Activated B cell treated with CpG ODN at 0.5 μM for 24 hours (primary cell): ENCODE data around the gene SWAP70. TPM values are rescaled to one million over a fixed set of nuclear protein-coding genes. Genes with fewer than 3 reads are reported as not detected.
A peak's percentile ranks its signal among the peaks of the same experiment; 100 is the strongest.

ENCODE experiments used
- ATAC-seq: fragments of 200-7000 bp; cut with Tn5 transposase; one replicate; pipeline ENCODE4 v1.10.0; 2021; ENCODE audit warnings: low read depth, mild to moderate bottlenecking, moderate library complexity
- CTCF ChIA-PET: fragments of 350-600 bp; sonication (Branson Sonifier 250); formaldehyde crosslinking; loops from one replicate; lab custom pipeline; 2021; ENCODE audit warnings: antibody characterized with exemption; lab: Charles Lee
- POLR2A ChIA-PET: fragments of 350-600 bp; sonication (Branson Sonifier 250); formaldehyde crosslinking; loops from one replicate; lab custom pipeline; 2021; ENCODE audit warnings: antibody characterized with exemption; lab: Charles Lee
- DNase-seq: peaks from one replicate; pipeline ENCODE4 v3.0.0; 2022
- H3K27ac Mint-ChIP-seq: one replicate; pipeline ENCODE4 v1.8.0; 2020; ENCODE audit warnings: mixed read lengths
- H3K27me3 Mint-ChIP-seq: one replicate; pipeline ENCODE4 v1.8.0; 2021; ENCODE audit warnings: mixed read lengths
- H3K36me3 Mint-ChIP-seq: one replicate; pipeline ENCODE4 v1.8.0; 2021; ENCODE audit warnings: low read depth, mixed read lengths
- H3K4me1 Mint-ChIP-seq: one replicate; pipeline ENCODE4 v1.8.0; 2021; ENCODE audit warnings: mixed read lengths
- H3K4me3 Mint-ChIP-seq: one replicate; pipeline ENCODE4 v1.8.0; 2020; ENCODE audit warnings: mild to moderate bottlenecking, mixed read lengths
- H3K9me3 Mint-ChIP-seq: one replicate; pipeline ENCODE4 v1.8.0; 2020; ENCODE audit warnings: mixed read lengths
- intact Hi-C: fragments of 100-400 bp; cut with micrococcal nuclease; formaldehyde crosslinking; loops from one replicate; pipeline ENCODE4 v1.15.1; 2024
- total RNA-seq: library from RNA; stranded (reverse); gene quantifications from 2 replicates; pipeline ENCODE4 v1.2.3, GENCODE V29; 2022
- TF ChIP-seq, protein P1 (sequence below): fragments of 200-600 bp; IDR thresholded peaks from one replicate; pipeline ENCODE4 v1.8.0; 2022; ENCODE audit warnings: antibody characterized with exemption, mild to moderate bottlenecking

The SWAP70 gene
- total RNA-seq, 1 donor from 2014 or later = 288 TPM

DNA sequence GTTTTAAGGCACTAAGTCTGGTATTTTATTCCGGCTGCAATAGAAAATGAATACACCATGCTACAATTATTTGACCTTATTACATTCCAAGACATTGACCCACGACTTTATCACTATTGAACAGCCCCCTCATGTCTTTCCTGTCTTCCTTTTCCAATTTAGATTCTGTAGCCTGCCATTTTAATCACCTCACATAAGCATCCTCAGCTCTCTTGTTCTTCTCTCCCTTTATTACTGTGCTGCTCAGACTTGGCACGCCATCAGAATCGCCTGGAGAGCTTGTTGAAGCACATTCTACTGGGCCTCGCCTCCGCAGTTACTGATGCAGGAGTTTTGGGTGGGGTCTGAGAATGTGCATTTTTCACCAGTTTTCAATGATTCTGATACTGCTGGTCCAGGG, 38.7 kb upstream of the SWAP70 start:
- ChIA-PET POLR2A (interaction anchor here (1.4 kb wide), 2 partner anchors 15 to 39 kb away, joined by 3 to 4 read pairs; partner anchors contain the start of gene SWAP70), CTCF (interaction anchor here (2.0 kb wide), 1 partner anchor 123 kb away, joined by 7 read pairs; no protein-coding TSS in a partner anchor)

DNA sequence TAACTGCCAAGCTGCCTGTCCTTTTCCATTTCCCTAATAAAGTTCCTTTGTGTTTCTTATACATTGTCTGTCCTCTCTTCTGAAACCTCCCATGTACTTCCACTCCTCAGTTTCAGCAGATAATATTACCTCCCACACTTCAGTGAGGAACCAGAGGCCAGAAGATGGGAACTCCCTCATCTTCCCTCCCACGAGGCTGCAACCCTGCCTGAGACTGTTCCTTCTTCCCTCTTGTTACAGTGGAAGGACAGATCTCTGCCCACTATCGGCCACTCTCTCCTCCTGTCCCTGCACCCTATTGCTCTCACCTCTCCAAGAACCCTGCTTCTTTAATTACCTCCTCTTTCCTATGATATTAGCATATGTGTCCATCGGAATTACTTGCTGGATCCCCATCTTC, 38.1 kb upstream of the SWAP70 start:
- H3K27me3 Mint-ChIP-seq = no peaks in the 10 kb centered on the region
- TF ChIP-seq, protein P1, sequence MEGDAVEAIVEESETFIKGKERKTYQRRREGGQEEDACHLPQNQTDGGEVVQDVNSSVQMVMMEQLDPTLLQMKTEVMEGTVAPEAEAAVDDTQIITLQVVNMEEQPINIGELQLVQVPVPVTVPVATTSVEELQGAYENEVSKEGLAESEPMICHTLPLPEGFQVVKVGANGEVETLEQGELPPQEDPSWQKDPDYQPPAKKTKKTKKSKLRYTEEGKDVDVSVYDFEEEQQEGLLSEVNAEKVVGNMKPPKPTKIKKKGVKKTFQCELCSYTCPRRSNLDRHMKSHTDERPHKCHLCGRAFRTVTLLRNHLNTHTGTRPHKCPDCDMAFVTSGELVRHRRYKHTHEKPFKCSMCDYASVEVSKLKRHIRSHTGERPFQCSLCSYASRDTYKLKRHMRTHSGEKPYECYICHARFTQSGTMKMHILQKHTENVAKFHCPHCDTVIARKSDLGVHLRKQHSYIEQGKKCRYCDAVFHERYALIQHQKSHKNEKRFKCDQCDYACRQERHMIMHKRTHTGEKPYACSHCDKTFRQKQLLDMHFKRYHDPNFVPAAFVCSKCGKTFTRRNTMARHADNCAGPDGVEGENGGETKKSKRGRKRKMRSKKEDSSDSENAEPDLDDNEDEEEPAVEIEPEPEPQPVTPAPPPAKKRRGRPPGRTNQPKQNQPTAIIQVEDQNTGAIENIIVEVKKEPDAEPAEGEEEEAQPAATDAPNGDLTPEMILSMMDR = no peak
- peak overlapping the region; percentile 42 for H3K27ac Mint-ChIP-seq
- no peaks in the 10 kb centered on the region for H3K36me3 Mint-ChIP-seq
- POLR2A ChIA-PET = interaction anchor here (1.4 kb wide), 1 partner anchor 38 kb away, joined by 3 read pairs; the partner anchor contains the start of gene SWAP70
- intact Hi-C loops = no loop called here
- no peak for DNase-seq
- no peaks in the 10 kb centered on the region for H3K9me3 Mint-ChIP-seq
- ATAC-seq = no peak
- H3K4me1 Mint-ChIP-seq = peaks cover 64% of the 10 kb centered on the region
- CTCF ChIA-PET = interaction anchor here (2.0 kb wide), 1 partner anchor 122 kb away, joined by 7 read pairs; no protein-coding TSS in a partner anchor
- H3K4me3 Mint-ChIP-seq = no peak overlapping the region

More for the DNA sequence above, 38.7 kb upstream of the SWAP70 start:
- ATAC-seq = no peak
- Mint-ChIP-seq H3K4me3 (peak overlapping the region; percentile 24), H3K36me3 (no peaks in the 10 kb centered on the region), H3K27me3 (no peaks in the 10 kb centered on the region), H3K9me3 (no peaks in the 10 kb centered on the region), H3K27ac (no peak overlapping the region), H3K4me1 (peaks cover 66% of the 10 kb centered on the region)
- TF ChIP-seq, protein P1 = no peak
- intact Hi-C loops = no loop called here
- DNase-seq = no peak

DNA sequence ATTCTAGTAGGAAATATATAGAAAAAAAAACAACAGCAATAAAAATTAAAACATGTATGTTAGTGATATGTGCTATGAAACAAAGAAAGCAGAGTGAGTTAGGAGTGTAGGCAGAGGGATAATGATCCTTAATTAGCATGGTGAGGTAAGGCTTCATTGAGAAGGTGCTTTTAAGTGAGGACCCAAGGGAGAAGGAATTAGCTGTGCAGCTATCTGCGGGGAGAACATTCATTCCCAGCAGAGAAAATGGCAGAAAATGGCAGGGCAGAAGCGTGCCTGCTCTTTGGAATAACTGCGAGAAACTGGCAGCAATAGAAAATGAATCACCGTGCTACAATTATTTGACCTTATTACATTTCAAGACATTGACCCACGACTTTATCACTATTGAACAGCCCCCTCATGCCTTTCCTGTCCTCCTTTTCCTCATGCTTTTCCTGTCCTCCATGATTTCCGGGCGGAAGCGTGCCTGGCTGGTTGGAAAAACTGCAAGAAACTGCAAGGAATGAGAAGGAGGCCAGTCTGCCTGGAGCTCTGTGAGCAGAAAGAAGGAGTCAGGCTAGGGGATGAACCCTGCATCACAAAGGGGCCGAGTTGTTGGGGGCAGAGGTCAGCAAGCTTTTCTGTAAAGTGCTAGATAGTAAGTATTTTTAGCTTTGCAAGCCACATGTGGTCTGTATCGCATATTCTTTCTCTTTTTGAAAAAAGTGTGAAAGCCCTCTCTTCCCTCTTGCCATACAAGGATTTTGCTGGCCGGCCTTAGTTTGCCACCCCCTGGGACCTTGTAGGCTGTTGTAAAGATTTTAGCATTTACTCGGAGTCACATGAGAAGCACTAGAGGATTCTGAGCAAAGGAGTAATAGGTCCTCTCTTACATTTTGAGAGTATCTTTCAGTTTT, 37.1 kb upstream of the SWAP70 start:
- intact Hi-C loops = no loop called here
- Mint-ChIP-seq H3K36me3 (no peaks in the 10 kb centered on the region), H3K27ac (peak overlapping the region; percentile 70), H3K4me3 (no peak overlapping the region), H3K4me1 (peaks cover 66% of the 10 kb centered on the region), H3K9me3 (no peaks in the 10 kb centered on the region), H3K27me3 (no peaks in the 10 kb centered on the region)
- ChIA-PET CTCF (interaction anchor here (2.0 kb wide), 1 partner anchor 121 kb away, joined by 7 read pairs; no protein-coding TSS in a partner anchor), POLR2A (interaction anchor here (0.6 to 1.3 kb wide), 4 partner anchors 9 to 38 kb away, joined by 3 to 4 read pairs (median 4); no protein-coding TSS in a partner anchor)
- DNase-seq = no peak
- no peak for ATAC-seq
- TF ChIP-seq, protein P1 = no peak

DNA sequence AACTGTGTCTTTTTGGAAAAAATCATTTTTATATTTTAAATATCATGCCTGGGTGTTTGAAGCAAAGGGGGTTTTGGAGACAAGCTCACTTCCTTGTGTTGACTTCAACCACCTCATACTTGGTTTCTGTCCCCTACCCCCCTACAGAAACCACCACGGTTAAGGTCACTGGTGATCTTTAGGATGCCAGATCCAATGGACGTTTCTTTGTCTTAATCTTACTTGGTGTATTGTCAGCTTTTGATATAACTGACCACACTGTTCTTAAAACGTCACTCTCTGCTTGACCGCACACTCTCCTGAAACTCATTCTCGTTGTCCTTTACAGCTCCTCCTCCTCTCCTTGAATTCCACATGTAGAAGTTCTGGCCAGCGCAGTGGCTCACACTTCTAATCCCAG, 34.8 kb upstream of the SWAP70 start:
- DNase-seq (no peak), ATAC-seq (peak; percentile 88)
- ChIA-PET CTCF (interaction anchor here (1.0 to 1.7 kb wide), 3 partner anchors 15 to 127 kb away, joined by 3 to 5 read pairs (median 4); no protein-coding TSS in a partner anchor), POLR2A (interaction anchor here (0.5 to 4.0 kb wide), 17 partner anchors 10 to 1180 kb away, joined by 3 to 53 read pairs (median 5); partner anchors contain the start of gene SWAP70)
- Mint-ChIP-seq H3K27ac (peak overlapping the region; percentile 85), H3K9me3 (peaks cover 4% of the 10 kb centered on the region), H3K36me3 (no peaks in the 10 kb centered on the region), H3K4me3 (peak overlapping the region; percentile 56), H3K27me3 (no peaks in the 10 kb centered on the region), H3K4me1 (peaks cover 71% of the 10 kb centered on the region)
- TF ChIP-seq, protein P1 = no peak
- intact Hi-C loops = no loop called here

DNA sequence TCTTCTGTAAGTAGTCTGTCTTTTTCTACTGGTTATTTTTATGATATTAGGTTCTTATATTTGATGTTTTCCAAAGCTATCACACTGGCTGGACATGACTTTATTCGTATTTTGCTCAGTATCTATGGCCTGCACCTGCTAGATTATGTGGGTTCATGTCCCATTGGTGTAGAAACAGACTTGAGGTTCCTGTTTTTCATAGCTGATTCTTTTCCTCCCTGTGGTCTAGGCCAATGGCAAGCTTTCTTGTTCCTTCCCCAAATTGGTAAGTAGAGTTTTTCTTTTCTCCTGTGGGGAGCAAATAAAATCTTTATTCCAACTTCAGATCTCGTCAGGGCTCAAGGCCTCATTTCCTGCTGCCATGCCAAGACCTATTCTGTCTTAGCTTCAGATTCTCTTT, 30.2 kb upstream of the SWAP70 start:
- intact Hi-C loops = no loop called here
- H3K27ac Mint-ChIP-seq = peak overlapping the region; percentile 79
- H3K4me1 Mint-ChIP-seq = peaks cover 45% of the 10 kb centered on the region
- no peaks in the 10 kb centered on the region for H3K36me3 Mint-ChIP-seq
- CTCF ChIA-PET = no interaction called here
- ATAC-seq (no peak), DNase-seq (no peak)
- no peaks in the 10 kb centered on the region for H3K27me3 Mint-ChIP-seq
- H3K9me3 Mint-ChIP-seq = peaks cover 4% of the 10 kb centered on the region
- TF ChIP-seq, protein P1 = no peak
- H3K4me3 Mint-ChIP-seq = peak overlapping the region; percentile 2
- POLR2A ChIA-PET = interaction anchor here (0.7 to 1.6 kb wide), 6 partner anchors 9 to 33 kb away, joined by 3 to 6 read pairs (median 4); no protein-coding TSS in a partner anchor
